BE2C (cell line): Measurements from ENCODE around the gene ENOX1. TPM values are rescaled to one million over a fixed set of nuclear protein-coding genes. Genes with fewer than 3 reads are reported as not detected.
A peak's percentile ranks its signal among the peaks of the same experiment; 100 is the strongest.
"Not testable (repeated sequence)": the region's sequence is repeated elsewhere in the genome, so short reads cannot be mapped to it uniquely, and the experiment has no call there.

Experiments used
- DNase-seq: peaks from one replicate; pipeline ENCODE4 v3.0.0-alpha.2; 2020
- H3K27me3 ChIP-seq: fragments of 250-450 bp; sonication (Bioruptor Pico); 2 replicates; pipeline ENCODE4 v1.5.1; 2020; ENCODE audit warnings: mild to moderate bottlenecking
- H3K36me3 ChIP-seq: fragments of 250-450 bp; sonication (Bioruptor Pico); 2 replicates; pipeline ENCODE4 v1.5.1; 2020; ENCODE audit warnings: mild to moderate bottlenecking
- H3K4me1 ChIP-seq: fragments of 250-450 bp; sonication (Bioruptor Pico); 2 replicates; pipeline ENCODE4 v1.5.1; 2020
- H3K4me3 ChIP-seq: 2 replicates; pipeline ENCODE4 v1.5.1; 2011; ENCODE audit warnings: low read depth, low read length
- H3K9me3 ChIP-seq: fragments of 250-450 bp; sonication (Bioruptor Pico); 2 replicates; pipeline ENCODE4 v1.5.1; 2020
- polyA plus RNA-seq: library from polyadenylated mRNA; unstranded; fragments of >200 nt; gene quantifications from one replicate; pipeline ENCODE4 v1.2.1, GENCODE V29; 2012; ENCODE audit warnings: low read depth, missing spikeins; ENCODE audit not compliant: insufficient read length, insufficient read depth
- TF ChIP-seq, protein P1 (sequence below): IDR thresholded peaks from 2 replicates; pipeline ENCODE4 v1.5.1; 2012; ENCODE audit warnings: mild to moderate bottlenecking, low read depth, low read length

Gene ENOX1
- polyA plus RNA-seq: 14.5 TPM

GRCh38 chr13:43786766-43787517 lies at the start of gene ENOX1:
Gene ENOX1, minus strand, starts transcription at chr13:43786972.
- Histone ChIP-seq H3K36me3 (no peaks in the 10 kb centered on the region), H3K4me1 (peaks cover 18% of the 10 kb centered on the region), H3K4me3 (peak within 1 kb of the TSS; percentile 73), H3K9me3 (no peaks in the 10 kb centered on the region), H3K27me3 (no peaks in the 10 kb centered on the region)
- DNase-seq: peak; percentile 90
- TF ChIP-seq, protein P1, sequence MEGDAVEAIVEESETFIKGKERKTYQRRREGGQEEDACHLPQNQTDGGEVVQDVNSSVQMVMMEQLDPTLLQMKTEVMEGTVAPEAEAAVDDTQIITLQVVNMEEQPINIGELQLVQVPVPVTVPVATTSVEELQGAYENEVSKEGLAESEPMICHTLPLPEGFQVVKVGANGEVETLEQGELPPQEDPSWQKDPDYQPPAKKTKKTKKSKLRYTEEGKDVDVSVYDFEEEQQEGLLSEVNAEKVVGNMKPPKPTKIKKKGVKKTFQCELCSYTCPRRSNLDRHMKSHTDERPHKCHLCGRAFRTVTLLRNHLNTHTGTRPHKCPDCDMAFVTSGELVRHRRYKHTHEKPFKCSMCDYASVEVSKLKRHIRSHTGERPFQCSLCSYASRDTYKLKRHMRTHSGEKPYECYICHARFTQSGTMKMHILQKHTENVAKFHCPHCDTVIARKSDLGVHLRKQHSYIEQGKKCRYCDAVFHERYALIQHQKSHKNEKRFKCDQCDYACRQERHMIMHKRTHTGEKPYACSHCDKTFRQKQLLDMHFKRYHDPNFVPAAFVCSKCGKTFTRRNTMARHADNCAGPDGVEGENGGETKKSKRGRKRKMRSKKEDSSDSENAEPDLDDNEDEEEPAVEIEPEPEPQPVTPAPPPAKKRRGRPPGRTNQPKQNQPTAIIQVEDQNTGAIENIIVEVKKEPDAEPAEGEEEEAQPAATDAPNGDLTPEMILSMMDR: peak; percentile 36; the same call in 1 of the 2 replicates

- Histone ChIP-seq H3K9me3 (no peaks in the 10 kb centered on the region), H3K4me1 (no peaks in the 10 kb centered on the region; the same call in 1 of the 2 replicates), H3K4me3 (no peak overlapping the region), H3K27me3 (no peaks in the 10 kb centered on the region), H3K36me3 (no peaks in the 10 kb centered on the region)
- no peak for DNase-seq
- TF ChIP-seq, protein P1: no peak
These were observed 48.9 kb upstream of the ENOX1 start for GRCh38 chr13:43835701-43836100.

GRCh38 chr13:43831088-43831487 lies 44.3 kb upstream of the ENOX1 start:
- H3K27me3 ChIP-seq: no peaks in the 10 kb centered on the region
- H3K4me3 ChIP-seq: no peak overlapping the region
- H3K9me3 ChIP-seq: no peaks in the 10 kb centered on the region
- TF ChIP-seq, protein P1: no peak
- DNase-seq: no peak
- H3K4me1 ChIP-seq: no peaks in the 10 kb centered on the region; the same call in 1 of the 2 replicates
- no peaks in the 10 kb centered on the region for H3K36me3 ChIP-seq

DNA sequence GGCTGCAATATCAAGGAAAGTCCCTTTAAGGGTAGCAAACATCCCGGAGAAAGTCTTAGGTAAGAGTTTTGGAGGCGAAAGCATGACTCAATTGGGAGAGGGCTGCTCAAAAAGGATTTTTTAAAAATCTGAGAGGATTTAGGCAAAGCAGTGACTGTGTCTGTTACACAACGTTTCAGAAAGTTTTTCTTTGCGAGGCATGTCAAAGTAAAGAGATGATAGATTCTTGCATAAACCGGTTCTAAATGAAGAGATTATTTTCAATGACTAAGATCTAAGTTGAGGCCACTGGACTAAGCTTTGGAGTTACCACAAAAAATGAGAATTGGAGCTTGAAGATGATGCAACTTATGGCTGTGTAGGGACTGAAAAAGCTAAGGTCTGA lies 43.7 kb upstream of the ENOX1 start:
- TF ChIP-seq, protein P1: no peak
- DNase-seq: no peak
- Histone ChIP-seq H3K9me3 (no peaks in the 10 kb centered on the region), H3K36me3 (no peaks in the 10 kb centered on the region), H3K4me3 (no peak overlapping the region), H3K4me1 (no peaks in the 10 kb centered on the region; the same call in 1 of the 2 replicates), H3K27me3 (no peaks in the 10 kb centered on the region)

GRCh38 chr13:43824656-43825055 lies 37.9 kb upstream of the ENOX1 start:
- not testable (repeated sequence) for H3K4me3 ChIP-seq, H3K36me3 ChIP-seq, H3K4me1 ChIP-seq, H3K27me3 ChIP-seq, H3K9me3 ChIP-seq, DNase-seq

- DNase-seq: no peak
- Histone ChIP-seq H3K4me1 (no peaks in the 10 kb centered on the region), H3K9me3 (no peaks in the 10 kb centered on the region), H3K4me3 (no peak overlapping the region), H3K27me3 (no peaks in the 10 kb centered on the region), H3K36me3 (no peaks in the 10 kb centered on the region)
- TF ChIP-seq, protein P1: no peak
These were observed 36.2 kb upstream of the ENOX1 start for GRCh38 chr13:43822969-43823368.
